ENCODE data around the gene BLACAT1.
A peak's percentile ranks its signal among the peaks of the same experiment; 100 is the strongest.
"Not testable (repeated sequence)": the region's sequence is repeated elsewhere in the genome, so short reads cannot be mapped to it uniquely, and the experiment has no call there.

Gene BLACAT1

GRCh38 chr1:205438213-205439158, 17.4 kb downstream of the BLACAT1 start:
- DNase-seq: peak; percentile 62

DNA sequence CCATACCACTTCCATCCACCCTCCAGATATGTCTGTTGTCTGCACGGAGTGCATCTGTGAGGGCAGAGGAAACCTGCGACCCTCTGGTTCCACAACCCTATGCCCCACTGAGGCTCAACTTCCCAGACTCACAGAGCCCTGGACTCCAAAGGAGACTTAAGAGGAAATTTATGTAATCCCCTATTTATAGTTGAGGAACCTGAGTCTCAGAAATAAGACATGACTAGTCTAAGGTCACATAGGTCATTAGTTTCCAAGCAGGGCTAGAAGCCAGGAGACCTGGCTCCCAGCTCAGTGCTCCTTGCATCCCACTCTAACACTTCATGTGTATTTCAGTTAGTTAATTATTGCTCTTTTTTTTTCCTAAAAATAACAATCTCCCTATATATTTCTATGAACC, 18.3 kb downstream of the BLACAT1 start:
- DNase-seq: no peak

GRCh38 chr1:205436776-205437410, 19.0 kb downstream of the BLACAT1 start:
- no peak for DNase-seq

GRCh38 chr1:205435578-205436573, 20.0 kb downstream of the BLACAT1 start:
- peak; percentile 69 for DNase-seq

DNA sequence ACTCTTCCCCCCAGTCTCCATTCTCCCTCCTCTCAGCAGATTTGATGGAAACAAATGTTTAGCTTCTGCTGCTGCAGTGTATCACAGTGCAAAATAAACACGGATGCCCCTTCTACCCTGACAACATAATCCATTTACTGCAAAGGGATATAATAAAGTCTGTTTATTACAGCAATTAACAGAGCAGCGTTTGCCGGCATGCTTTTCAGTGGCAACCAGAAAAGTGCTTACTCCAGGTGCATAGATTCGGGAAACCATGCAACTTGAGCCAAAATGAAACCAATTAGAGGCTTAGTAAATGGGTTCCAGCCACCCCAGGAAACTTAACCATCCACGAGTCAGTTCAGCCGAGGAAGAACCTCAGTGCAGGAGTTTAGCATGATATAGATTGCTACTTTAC, 21.1 kb downstream of the BLACAT1 start:
- no peak for DNase-seq

- not testable (repeated sequence) for DNase-seq
Measured at GRCh38 chr1:205432692-205433091, 23.2 kb downstream of the BLACAT1 start.

DNA sequence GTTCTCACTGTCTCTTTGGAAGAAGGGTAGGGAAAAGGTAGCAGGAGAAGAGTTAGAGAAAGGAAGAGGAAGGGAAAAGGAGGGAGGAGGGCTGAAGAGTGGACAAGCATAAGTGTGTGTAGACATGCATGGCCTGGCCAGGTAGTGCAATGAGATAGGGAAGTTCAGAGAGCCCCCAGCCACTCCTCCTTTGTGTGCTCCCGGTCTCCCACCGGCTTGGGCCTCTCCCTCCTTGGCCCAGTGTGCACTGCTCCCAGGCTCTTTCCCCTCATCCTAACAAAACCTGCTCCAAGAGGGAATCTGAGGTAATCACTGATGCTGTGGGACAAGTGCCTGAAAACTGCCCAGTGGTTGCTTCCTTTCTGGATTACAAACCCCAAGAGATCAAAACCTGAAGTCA, 23.7 kb downstream of the BLACAT1 start:
- DNase-seq: no peak

DNA sequence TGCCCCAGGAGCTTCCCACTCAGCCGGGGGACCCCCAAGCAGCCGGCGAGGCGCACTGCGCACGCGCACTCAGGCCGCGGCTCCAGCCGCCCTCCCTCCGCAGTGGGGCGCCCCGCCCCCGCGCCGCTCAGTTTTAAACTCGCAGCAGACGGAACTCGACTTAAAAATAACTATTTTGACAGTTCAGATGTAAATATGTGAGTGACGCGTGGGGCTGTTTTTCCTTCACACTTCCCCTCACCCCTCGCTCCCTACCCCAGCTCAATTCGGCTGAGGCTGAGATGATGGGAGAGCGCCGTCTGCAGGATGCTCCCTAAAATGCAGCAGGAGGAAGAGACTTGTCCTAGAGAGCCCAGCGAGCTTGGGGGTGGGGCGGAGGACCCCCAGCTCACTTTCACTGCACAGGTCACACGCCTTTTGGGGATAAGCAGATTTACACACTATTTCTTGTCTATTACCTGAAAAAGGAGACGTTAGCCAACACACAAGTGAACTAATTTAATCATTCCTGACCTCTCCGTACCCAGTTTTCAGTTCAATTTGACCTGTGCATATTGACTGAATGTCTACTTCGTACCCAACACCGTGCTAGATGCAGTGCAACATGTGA, 25.0 kb downstream of the BLACAT1 start:
- DNase-seq: peak; percentile 90

GRCh38 chr1:205429762-205430695, 25.8 kb downstream of the BLACAT1 start:
- DNase-seq: no peak

DNA sequence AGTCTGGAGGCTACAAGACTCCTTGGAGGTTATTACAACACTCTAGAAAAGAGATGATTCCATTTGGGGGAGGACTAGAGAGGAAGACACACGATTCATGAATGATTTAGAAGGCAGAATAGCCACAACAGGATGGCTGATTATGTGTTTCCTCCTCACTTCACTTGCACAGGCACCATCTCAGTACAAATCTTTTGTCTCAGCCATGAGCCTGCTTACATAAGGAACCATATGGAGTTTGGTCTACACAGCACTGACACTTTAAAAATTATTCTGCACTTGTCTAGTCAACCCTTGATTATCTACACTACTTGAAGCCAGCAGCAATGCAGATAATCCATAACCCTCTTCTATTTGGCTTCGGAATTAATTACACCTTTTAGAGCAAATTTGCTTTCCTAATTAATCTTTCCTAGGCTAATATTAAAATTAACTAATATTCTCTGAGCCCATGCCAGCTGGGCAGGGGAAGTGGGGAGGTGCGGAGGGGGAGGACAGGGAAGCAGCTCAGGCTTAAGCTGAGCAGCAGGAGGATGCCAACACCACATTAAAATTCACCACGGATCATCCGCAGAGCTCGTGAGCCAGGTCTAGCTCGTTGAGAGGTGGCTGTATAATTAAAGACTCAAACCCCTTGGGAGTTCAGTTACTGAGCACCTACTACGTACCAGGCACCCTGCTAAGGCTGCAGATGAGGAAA, 30.8 kb downstream of the BLACAT1 start:
- no peak for DNase-seq

- no peak for DNase-seq
Measured at GRCh38 chr1:205423814-205424399, 31.9 kb downstream of the BLACAT1 start.

GRCh38 chr1:205422993-205423642, 32.7 kb downstream of the BLACAT1 start:
- no peak for DNase-seq

- no peak for DNase-seq
Measured at GRCh38 chr1:205421798-205422197, 34.0 kb downstream of the BLACAT1 start, which contains the start of gene LEMD1. Gene LEMD1 (minus strand): TSS chr1:205422056. CDS start chr1:205420536, 1,520 bp downstream.

DNA sequence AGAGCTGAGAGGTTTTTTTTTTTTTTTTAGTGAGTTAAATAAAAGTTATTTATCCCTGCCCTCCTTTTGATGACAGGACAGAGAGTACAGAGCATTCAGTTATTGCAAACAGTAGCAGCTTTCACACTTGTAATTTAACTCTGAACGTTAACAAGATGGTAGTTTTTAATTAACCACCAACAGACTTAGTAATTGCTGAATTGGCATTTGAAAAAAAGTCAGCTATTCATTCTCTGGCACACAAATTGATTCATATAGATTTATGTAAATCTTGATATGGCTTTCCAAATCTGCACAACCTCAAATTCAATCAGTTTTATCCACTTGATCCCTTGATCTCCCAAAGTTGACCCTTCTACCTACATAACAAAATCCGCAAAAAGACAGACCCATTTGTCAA, 34.9 kb downstream of the BLACAT1 start:
- DNase-seq: no peak

- DNase-seq: peak; percentile 47
Measured at GRCh38 chr1:205417870-205418635, 37.8 kb downstream of the BLACAT1 start.

DNA sequence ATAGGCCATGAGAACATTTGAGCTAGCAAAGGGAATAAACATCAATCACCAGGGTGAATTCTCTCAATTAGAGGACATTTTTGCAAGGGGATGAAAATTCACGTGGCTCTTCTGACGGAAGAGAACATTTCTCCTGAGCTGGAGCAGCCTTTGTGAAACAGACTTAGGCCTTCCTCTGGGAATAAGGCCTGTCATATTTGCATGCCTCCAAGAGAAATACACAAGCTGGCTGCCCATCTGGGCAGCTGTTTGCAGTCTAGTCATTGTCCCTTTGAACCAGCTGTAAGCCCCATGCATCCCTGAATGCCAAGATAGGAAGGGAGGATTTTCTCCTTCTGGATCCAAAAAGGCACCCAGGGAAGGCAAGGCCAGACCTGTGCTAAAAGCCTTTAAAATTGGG, 39.5 kb downstream of the BLACAT1 start:
- DNase-seq: no peak

DNA sequence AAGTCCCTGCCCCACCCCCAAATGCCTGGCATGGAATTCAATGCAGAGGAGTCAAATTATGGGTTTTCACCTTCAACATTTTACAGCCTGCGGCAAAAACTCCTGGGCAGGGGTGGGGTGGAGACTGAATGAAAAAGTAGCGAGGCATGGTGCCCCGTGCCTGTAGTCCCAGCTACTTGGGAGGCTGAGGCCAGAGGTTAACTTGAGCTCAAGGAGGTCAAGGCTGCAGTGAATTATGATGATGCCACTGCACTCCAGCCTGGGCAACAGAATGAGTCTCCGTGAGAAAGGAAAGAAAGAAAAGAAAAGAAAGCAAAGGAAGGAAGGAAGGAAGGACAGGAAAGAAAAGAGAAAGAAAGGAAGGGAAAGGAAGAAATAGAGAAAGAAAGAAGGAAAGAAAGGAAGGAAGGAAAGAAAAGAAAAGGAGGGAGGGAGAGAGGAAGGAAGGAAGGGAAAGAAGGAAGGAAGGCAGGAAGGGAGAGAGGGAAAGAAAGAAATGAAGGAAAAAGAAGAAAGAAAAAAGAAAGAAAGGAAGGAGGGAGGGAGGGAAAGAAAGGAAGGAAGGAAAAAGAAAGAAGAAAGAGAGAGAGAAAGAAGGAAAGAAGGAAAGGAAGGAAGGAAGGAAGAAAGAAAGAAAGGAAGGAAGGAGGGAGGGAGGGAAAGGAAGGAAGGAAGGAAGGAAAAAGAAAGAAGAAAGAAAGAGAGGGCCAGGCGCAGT, 45.1 kb downstream of the BLACAT1 start:
- DNase-seq: no peak

DNA sequence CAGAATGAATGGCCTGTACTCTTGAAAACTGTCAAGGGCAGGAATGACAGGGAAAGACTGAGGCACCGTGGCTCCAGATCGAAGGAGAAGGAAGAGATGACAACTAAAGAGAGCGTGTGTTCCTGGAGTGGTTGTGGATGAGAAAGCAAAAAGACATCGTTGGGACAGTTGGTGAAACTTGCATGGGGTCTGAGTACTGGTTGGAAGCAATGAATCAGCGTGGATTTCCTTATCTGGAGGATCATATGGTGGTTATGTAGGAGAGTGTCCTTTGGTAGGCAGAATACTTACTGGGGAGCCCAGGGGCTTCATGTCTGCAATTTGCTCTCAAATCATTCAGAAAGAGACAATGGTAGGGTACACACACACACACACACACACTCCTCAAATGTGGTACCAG, 47.9 kb downstream of the BLACAT1 start:
- DNase-seq: no peak

All from retina (tissue), 1 donor.